K562 (cell line): ENCODE data around the gene CD55. TPM values are rescaled to one million over a fixed set of nuclear protein-coding genes. Genes with fewer than 3 reads are reported as not detected.

Experiments used
- ATAC-seq: fragments of 200-7000 bp; cut with Tn5 transposase; 3 replicates; pipeline ENCODE4 v1.9.1; 2020; ENCODE audit warnings: moderate library complexity
- BruUV-seq: library from RNA; stranded (reverse); fragments of 400-500 nt; replicated peaks from 2 replicates; lab custom pipeline; 2021; lab: Mats Ljungman, UMichigan
- CTCF ChIA-PET: fragments of 300-600 bp; formaldehyde crosslinking; extraction: SDS; loops from one replicate; lab custom pipeline; 2021; ENCODE audit warnings: low intra/inter-chr PET ratio; lab: Yijun Ruan, JAX
- POLR2A ChIA-PET: fragments of 300-600, 350-650 bp; sonication (Branson Sonifier 250); formaldehyde crosslinking; extraction: SDS; loops from one replicate; lab custom pipeline; 2021; ENCODE audit warnings: antibody characterized with exemption, inconsistent platforms; lab: Yijun Ruan, JAX
- DNase-seq, 4 experiments: peaks; one replicate each; pipeline versions ENCODE4 v3.0.0 to v3.0.0-alpha.2; 2011 to 2018; ENCODE audit warnings: low spot score in 3 of 4, mixed read lengths in 3 of 4; ENCODE audit errors: extremely low read depth in 1 of 4
- FAIRE-seq: peaks from 2 replicates; lab custom pipeline; 2011; peaks lifted over from hg19 to GRCh38; lab: Jason Lieb, UNC
- H2AFZ ChIP-seq: 2 replicates; pipeline ENCODE4 v1.6.0; 2011; ENCODE audit warnings: low read depth, low read length, control low read depth, inconsistent platforms
- H3K27ac ChIP-seq: fragments of 200-600 bp; 3 replicates; pipeline ENCODE4 v1.8.0; 2011; ENCODE audit warnings: low read depth, mild to moderate bottlenecking, control low read depth, inconsistent platforms, low read length, moderate library complexity, mixed read lengths; ENCODE audit errors: extremely low read depth
- H3K27me3 ChIP-seq, 2 experiments: fragments of 300-600 bp in 1 of 2; 2 replicates in 1 of 2; 3 replicates in 1 of 2; pipeline versions ENCODE4 v1.6.0 to v1.8.0; 2011; ENCODE audit warnings: inconsistent platforms in 2 of 2, low read length in 2 of 2, mild to moderate bottlenecking in 1 of 2, mixed read lengths in 1 of 2, moderate library complexity in 1 of 2; ENCODE audit not compliant: control insufficient read depth in 2 of 2, insufficient read depth in 2 of 2
- H3K36me3 ChIP-seq: fragments of 300-600 bp; 3 replicates; pipeline ENCODE4 v1.8.0; 2011; ENCODE audit warnings: mild to moderate bottlenecking, low read length, inconsistent platforms; ENCODE audit not compliant: control insufficient read depth, insufficient read depth
- H3K4me1 ChIP-seq, 2 experiments: fragments of 200-600 bp in 1 of 2; replicated peaks in 1 of 2; 2 replicates in 1 of 2; 3 replicates in 1 of 2; pipeline versions ENCODE4 v1.5.1 to v1.8.0; 2011; ENCODE audit warnings: inconsistent platforms in 2 of 2, low read length in 2 of 2, mild to moderate bottlenecking in 1 of 2, mixed read lengths in 1 of 2, moderate library complexity in 1 of 2; ENCODE audit not compliant: control insufficient read depth in 2 of 2, insufficient read depth in 2 of 2
- H3K4me2 ChIP-seq: 2 replicates; pipeline ENCODE4 v1.6.1; 2011; ENCODE audit warnings: low read length, control low read depth, inconsistent platforms, mixed read lengths; ENCODE audit not compliant: insufficient read depth
- H3K4me3 ChIP-seq: fragments of 200-600 bp; sonication (generic), shearing (Covaris generic); 2 replicates; pipeline ENCODE4 v1.5.1; 2016; ENCODE audit warnings: control low read depth, inconsistent platforms
- H3K79me2 ChIP-seq: fragments of 200-600 bp; 3 replicates; pipeline ENCODE4 v1.8.0; 2011; ENCODE audit warnings: low read length, inconsistent platforms; ENCODE audit not compliant: control insufficient read depth, insufficient read depth
- H3K9ac ChIP-seq, 2 experiments: 2 replicates each; pipeline versions ENCODE4 v1.6.0 to v1.6.1; 2011; ENCODE audit warnings: low read depth in 2 of 2, low read length in 2 of 2, control low read depth in 1 of 2, inconsistent platforms in 1 of 2, mild to moderate bottlenecking in 1 of 2, mixed read lengths in 1 of 2; ENCODE audit not compliant: insufficient read depth in 1 of 2
- H3K9me1 ChIP-seq: one replicate; pipeline ENCODE4 v1.6.0; 2011; ENCODE audit warnings: inconsistent platforms, mild to moderate bottlenecking, low read length, moderate library complexity; ENCODE audit not compliant: control insufficient read depth, insufficient read depth
- H3K9me3 ChIP-seq: replicated peaks from 2 replicates; pipeline ENCODE4 v1.5.1; 2011; ENCODE audit warnings: low read depth, low read length, inconsistent platforms; ENCODE audit not compliant: control insufficient read depth, insufficient read depth
- H4K20me1 ChIP-seq: replicated peaks from 2 replicates; pipeline ENCODE4 v1.6.1; 2011; ENCODE audit warnings: low read length, inconsistent platforms, mixed read lengths; ENCODE audit not compliant: control insufficient read depth, insufficient read depth
- ARID3B ChIP-seq: fragments of 250-450 bp; sonication (Bioruptor Pico); IDR thresholded peaks from 2 replicates; pipeline ENCODE4 v1.4.0; 2020; ENCODE audit warnings: borderline replicate concordance
- C11orf30 ChIP-seq: fragments of 450-650 bp; IDR thresholded peaks from 2 replicates; pipeline ENCODE4 v1.6.1; 2016; ENCODE audit warnings: low read depth, mild to moderate bottlenecking
- CEBPG ChIP-seq, 3 experiments: fragments of 200-800 bp in 1 of 3; sonication (Bioruptor generic) in 1 of 3; sonication (generic) in 1 of 3; formaldehyde crosslinking in 1 of 3; IDR thresholded peaks in 2 of 3; conservative IDR thresholded peaks in 1 of 3; 2 replicates each; pipeline versions ENCODE4 v1.6.1 to v1.8.0; 2016 to 2022; ENCODE audit warnings: missing compliant biosample characterization in 2 of 3, missing genetic modification characterization in 2 of 3, mild to moderate bottlenecking in 1 of 3, missing genetic modification reagents in 1 of 3
- DIDO1 ChIP-seq: fragments of 450-650 bp; IDR thresholded peaks from 2 replicates; pipeline ENCODE4 v1.6.1; 2016; ENCODE audit warnings: low read depth, missing biosample characterization, missing genetic modification characterization
- FOXJ2 ChIP-seq: fragments of 200-800 bp; sonication (Bioruptor generic); IDR thresholded peaks from 2 replicates; pipeline ENCODE4 v1.6.1; 2016; ENCODE audit warnings: missing genetic modification characterization, missing compliant biosample characterization
- KAT2B ChIP-seq: IDR thresholded peaks from one replicate; pipeline ENCODE4 v1.6.1; 2012; ENCODE audit warnings: low read depth, mild to moderate bottlenecking, control low read depth, inconsistent platforms, low read length, moderate library complexity
- MAFG ChIP-seq: fragments of 450-650 bp; conservative IDR thresholded peaks from 2 replicates; pipeline ENCODE4 v1.6.1; 2016; ENCODE audit warnings: missing genetic modification characterization, missing compliant biosample characterization
- NFIC ChIP-seq: fragments of 450-650 bp; IDR thresholded peaks from 2 replicates; pipeline ENCODE4 v1.6.1; 2017; ENCODE audit warnings: mild to moderate bottlenecking, inconsistent platforms
- RBM15 ChIP-seq: fragments of 200-400 bp; formaldehyde crosslinking; IDR thresholded peaks from 2 replicates; pipeline ENCODE4 v1.6.1; 2018; ENCODE audit warnings: mild to moderate bottlenecking, low read length, moderate library complexity; ENCODE audit not compliant: insufficient read depth
- RBM17 ChIP-seq: fragments of 200-400 bp; formaldehyde crosslinking; IDR thresholded peaks from 2 replicates; pipeline ENCODE4 v1.6.1; 2017; ENCODE audit warnings: low read depth, mild to moderate bottlenecking, low read length, borderline replicate concordance
- RFX5 ChIP-seq: IDR thresholded peaks from 2 replicates; pipeline ENCODE4 v1.6.1; 2011; ENCODE audit warnings: low read depth, mild to moderate bottlenecking, improper control_type of control experiment, low read length
- RHOXF2B ChIP-seq: fragments of 250-450 bp; sonication (Bioruptor Pico); conservative IDR thresholded peaks from 2 replicates; pipeline ENCODE4 v1.5.1; 2021
- SAP30 ChIP-seq: fragments of 200-600 bp; sonication (generic); IDR thresholded peaks from 2 replicates; pipeline ENCODE4 v1.6.1; 2012; ENCODE audit warnings: borderline replicate concordance, low read depth, mild to moderate bottlenecking, moderate library complexity, low read length, control low read depth, inconsistent platforms; ENCODE audit not compliant: insufficient read depth, poor library complexity, severe bottlenecking
- SIRT6 ChIP-seq: IDR thresholded peaks from one replicate; pipeline ENCODE4 v1.6.1; 2012; ENCODE audit warnings: low read depth, mild to moderate bottlenecking, control low read depth, inconsistent platforms, low read length, moderate library complexity
- SP2 ChIP-seq: IDR thresholded peaks from 2 replicates; pipeline ENCODE4 v1.6.1; 2011; ENCODE audit warnings: mild to moderate bottlenecking, low read depth, low read length, moderate library complexity; ENCODE audit not compliant: poor library complexity, severe bottlenecking; ENCODE audit errors: extremely low read depth
- TCFL5 ChIP-seq: fragments of 250-450 bp; sonication (Bioruptor Pico); conservative IDR thresholded peaks from 2 replicates; pipeline ENCODE4 v1.6.1; 2021; ENCODE audit warnings: mild to moderate bottlenecking, moderate library complexity, matching md5 sums
- TRIM24 ChIP-seq, 2 experiments: fragments of 450-650 bp; IDR thresholded peaks; 2 replicates each; pipeline ENCODE4 v1.6.1; 2016
- ZBTB7A ChIP-seq: IDR thresholded peaks from 2 replicates; pipeline ENCODE4 v1.6.1; 2011; ENCODE audit warnings: low read depth, mild to moderate bottlenecking, low read length, moderate library complexity, borderline replicate concordance; ENCODE audit not compliant: control insufficient read depth
- ZNF184 ChIP-seq: sonication (generic); formaldehyde crosslinking; IDR thresholded peaks from 2 replicates; pipeline ENCODE4 v1.5.0; 2020; ENCODE audit warnings: missing genetic modification reagents
- ZNF316 ChIP-seq: fragments of 450-650 bp; IDR thresholded peaks from 2 replicates; pipeline ENCODE4 v1.6.1; 2016
- ZNF395 ChIP-seq: fragments of 200-800 bp; sonication (Bioruptor generic); IDR thresholded peaks from 2 replicates; pipeline ENCODE4 v1.6.1; 2017; ENCODE audit warnings: missing genetic modification characterization, missing compliant biosample characterization
- in situ Hi-C: fragments of 300-500 bp; cut with MboI; formaldehyde crosslinking; loops from 4 replicates; pipeline ENCODE4 v1.15.0; 2018; ENCODE audit warnings: inconsistent platforms, mixed read lengths
- intact Hi-C: fragments of 100-400 bp; cut with micrococcal nuclease; formaldehyde crosslinking; loops from 2 replicates; pipeline ENCODE4 v1.14.2; 2022
- polyA plus RNA-seq, 8 experiments: library from polyadenylated mRNA; depleted of rRNA in 4 of 8; stranded (reverse) in 5 of 8; unstranded in 3 of 8; fragments of >200 nt; fragmentation: Nextera tagmentation in 2 of 8; fragmentation: Illumina TruSeq in 1 of 8; extraction: Ambion mirVana in 2 of 8; extraction: Trizol in 1 of 8; gene quantifications; 2 replicates each; pipeline versions ENCODE4 v1.2.1 to v1.2.3, GENCODE V29; 2011 to 2014; ENCODE audit warnings: inconsistent platforms in 1 of 8, missing spikeins in 1 of 8
- total RNA-seq, 7 experiments: library from RNA; depleted of rRNA in 6 of 7; stranded (reverse); fragments of >200 nt in 6 of 7; fragmentation: Illumina TruSeq in 2 of 7; extraction: Trizol in 2 of 7; gene quantifications; 2 replicates each; pipeline versions ENCODE4 v1.2.1 to v1.2.3, GENCODE V29; 2011 to 2021; ENCODE audit warnings: low replicate concordance in 1 of 7

The CD55 gene
- total and polyA plus RNA-seq, 9 of the 15 experiments (the other 6 are each of a cell fraction or from before 2014, with no cell fraction given) = 17.7 to 150 (median 97.0) TPM

- no TSS peak for BruUV-seq
- ChIA-PET POLR2A (no interaction called here), CTCF (no interaction called here)
- no peaks in the 10 kb centered on the region for H3K9me1 ChIP-seq
- H2AFZ ChIP-seq = no peak overlapping the region
- no peak overlapping the region for H3K27ac ChIP-seq
- in situ Hi-C loops = no loop called here
- H4K20me1 ChIP-seq = no peaks in the 10 kb centered on the region
- no peak overlapping the region for H3K9ac ChIP-seq
- no peak for DNase-seq
- no peak for FAIRE-seq
- H3K79me2 ChIP-seq = no peaks in the 10 kb centered on the region
- intact Hi-C loops = no loop called here
- no peak for ATAC-seq
- H3K4me3 ChIP-seq = no peak overlapping the region
- no peaks in the 10 kb centered on the region for H3K9me3 ChIP-seq
- H3K4me1 ChIP-seq = no peaks in the 10 kb centered on the region
- H3K4me2 ChIP-seq = no peak overlapping the region
- TF ChIP-seq ZNF395 (no peak), ARID3B (CRISPR knock-in tag) (no peak), TCFL5 (CRISPR knock-in tag) (no peak), SIRT6 (no peak), DIDO1 (no peak), RBM17 (no peak), RFX5 (no peak), NFIC (no peak), ZNF316 (peak; percentile 44; the same call in 1 of the 2 replicates), ZNF184 (no peak), RBM15 (no peak), C11orf30 (0 out of 2 replicates have a peak, but pooled peaks have one; percentile 5), SP2 (no peak), SAP30 (no peak), ZBTB7A (no peak), RHOXF2B (CRISPR knock-in tag) (no peak), MAFG (tag) (peak; percentile 32; the same call in 1 of the 2 replicates), FOXJ2 (tag) (no peak), KAT2B (no peak), CEBPG (CRISPR knock-in tag; IDR thresholded peaks at IDR 0.05) (no peak), CEBPG (tag; conservative IDR thresholded peaks at IDR 0.05 in 1 of 2, IDR thresholded peaks at IDR 0.05 in 1 of 2) (0 out of 4 replicates have a peak, but pooled peaks of 1 of the 2 experiments have one; percentile 28), TRIM24 (IDR thresholded peaks at IDR 0.05) (peak in 1 of 2 experiments; percentile 34; a peak in 2 of 4 replicates)
- H3K27me3 ChIP-seq = no peaks in the 10 kb centered on the region
- H3K36me3 ChIP-seq = no peaks in the 10 kb centered on the region
Measured at GRCh38 chr1:207274882-207275281, 46.6 kb upstream of the CD55 start.
